Spleen (tissue), 11 donors: ENCODE results near the gene TXN. TPM values are rescaled to one million over a fixed set of nuclear protein-coding genes. Genes with fewer than 3 reads are reported as not detected.

ENCODE experiments used
- DNase-seq: peaks from one replicate; pipeline ENCODE4 v3.0.0-alpha.2; 2020
- H3K27ac ChIP-seq, 8 donors: fragments of 200-600 bp; sonication (generic) in 7 of 8; 1 replicate in 4 of 8; 2 replicates in 4 of 8; pipeline versions ENCODE4 v1.5.0 to v1.8.0; 2016 to 2021; ENCODE audit warnings: inconsistent platforms in 4 of 8, mild to moderate bottlenecking in 4 of 8, moderate library complexity in 1 of 8
- H3K27me3 ChIP-seq, 7 donors: fragments of 200-600 bp; sonication (generic) in 6 of 7; replicated peaks in 1 of 7; 1 replicate in 4 of 7; 2 replicates in 3 of 7; pipeline versions ENCODE4 v1.5.0 to v1.8.0; 2016 to 2021; ENCODE audit warnings: inconsistent platforms in 3 of 7, mild to moderate bottlenecking in 1 of 7
- H3K36me3 ChIP-seq, 6 donors: fragments of 200-600 bp; sonication (generic) in 5 of 6; 1 replicate in 4 of 6; 2 replicates in 2 of 6; pipeline versions ENCODE4 v1.5.0 to v1.8.0; 2016 to 2021; ENCODE audit warnings: inconsistent platforms in 2 of 6
- H3K4me1 ChIP-seq, 6 donors: fragments of 200-600 bp; sonication (generic) in 5 of 6; 1 replicate in 3 of 6; 2 replicates in 3 of 6; pipeline versions ENCODE4 v1.5.0 to v1.8.0; 2016 to 2021; ENCODE audit warnings: inconsistent platforms in 3 of 6
- H3K4me3 ChIP-seq, 8 donors: fragments of 200-600 bp; sonication (generic) in 7 of 8; 1 replicate in 4 of 8; 2 replicates in 4 of 8; pipeline versions ENCODE4 v1.5.0 to v1.8.0; 2016 to 2021; ENCODE audit warnings: inconsistent platforms in 4 of 8, mild to moderate bottlenecking in 4 of 8, moderate library complexity in 2 of 8
- H3K9me3 ChIP-seq, 8 donors: fragments of 200-600 bp; sonication (generic) in 7 of 8; 1 replicate in 4 of 8; 2 replicates in 4 of 8; pipeline versions ENCODE4 v1.5.0 to v1.8.0; 2016 to 2021; ENCODE audit warnings: inconsistent platforms in 4 of 8
- CTCF ChIP-seq, 11 experiments: fragments of 200-600 bp in 7 of 11; fragments of 450-650 bp in 4 of 11; sonication (generic) in 4 of 11; IDR thresholded peaks in 8 of 11; conservative IDR thresholded peaks in 3 of 11; 1 replicate in 7 of 11; 2 replicates in 4 of 11; pipeline versions ENCODE4 v1.4.0 to v1.8.0; 2016 to 2021; ENCODE audit warnings: antibody characterized with exemption in 11 of 11, inconsistent platforms in 4 of 11, mild to moderate bottlenecking in 1 of 11
- POLR2A ChIP-seq, 3 donors: fragments of 450-650 bp; IDR thresholded peaks; one replicate each; pipeline ENCODE4 v1.5.1; 2017; ENCODE audit warnings: antibody characterized with exemption in 3 of 3, mild to moderate bottlenecking in 1 of 3
- POLR2AphosphoS5 ChIP-seq, 3 donors: sonication (generic); formaldehyde crosslinking; IDR thresholded peaks; one replicate each; pipeline ENCODE4 v1.5.1; 2017; ENCODE audit warnings: antibody characterized with exemption in 3 of 3
- WGBS, 5 donors: extraction: QIAGEN DNeasy Blood & Tissue Kit in 3 of 5; methylation state at CpG; one replicate each; pipeline versions ENCODE4 v1.1.5 to v1.1.7; 2013 to 2018; 5-methylcytosine and 5-hydroxymethylcytosine counted together
- intact Hi-C: fragments of 100-400 bp; cut with DNase I; formaldehyde crosslinking; loops from one replicate; pipeline ENCODE4 v1.15.0; 2023; ENCODE audit warnings: low total_unique reads
- polyA plus RNA-seq, 3 donors: library from polyadenylated mRNA; stranded (reverse); fragments of 200-250 nt; gene quantifications; one replicate each; pipeline ENCODE4 v1.2.1, GENCODE V29; 2013
- total RNA-seq, 7 donors: library from RNA; depleted of rRNA in 3 of 7; stranded (reverse); fragments of >200 nt in 3 of 7; fragmentation: NEBNext Ultra II Directional in 4 of 7; extraction: Animal tissue kit (Norgen Biotek cat#: 25700) in 4 of 7; gene quantifications; one replicate each; pipeline versions ENCODE4 v1.1.0 to v1.2.1, GENCODE V29; 2016 to 2021
- donor health status: healthy with polysubstance abuse.
- donor health status: DM: no; HTN: no; CAD: no; lungs with moderate emphysema.
- donor health status: DM: no; HTN: no; CAD: no.
- donor health status: Bipolar disorder and iron deficiency.
- donor health status: healthy.
- donor health status: DM: no; HTN: no; CAD: no.
- donor health status: DM: yes; HTN: yes; CAD: no.

Gene TXN
- total and polyA plus RNA-seq, 10 donors = 74.4 to 196 (median 106) TPM

DNA sequence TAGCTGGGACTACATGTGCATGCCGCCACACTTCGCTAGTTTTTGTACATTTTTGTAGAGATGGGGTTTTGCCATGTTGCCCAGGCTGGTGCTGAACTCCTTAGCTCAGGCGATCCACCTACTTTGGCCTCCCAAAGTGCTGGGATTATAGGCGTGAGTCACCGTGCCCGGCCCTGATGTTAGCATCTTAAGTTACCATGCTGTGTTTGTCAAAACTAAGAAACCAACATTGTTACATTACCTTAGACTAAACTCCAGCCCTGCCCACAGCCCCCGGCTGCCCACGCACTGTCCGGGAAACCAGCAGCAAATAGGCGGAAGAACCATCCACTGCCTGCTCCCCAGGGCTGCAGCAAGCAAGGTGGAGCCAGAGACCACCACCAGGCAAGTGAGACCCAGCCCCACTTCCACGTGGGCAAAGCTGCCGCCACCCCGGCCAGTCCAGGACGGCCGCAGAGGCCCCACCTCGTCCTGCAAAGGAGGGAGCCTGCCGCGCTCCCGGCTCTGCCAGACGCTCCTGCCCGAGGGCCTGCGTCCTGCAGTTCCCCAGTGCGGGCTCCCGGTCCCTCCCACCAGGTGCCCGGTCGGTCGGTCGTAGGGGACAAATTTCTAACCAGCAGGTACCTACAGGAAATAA lies 35.7 kb upstream of the TXN start:
- no peak for TF ChIP-seq POLR2AphosphoS5 (IDR thresholded peaks at IDR 0.05)
- no peak for TF ChIP-seq CTCF (IDR thresholded peaks at IDR 0.05 in 8 of 11, conservative IDR thresholded peaks at IDR 0.05 in 3 of 11)
- TF ChIP-seq POLR2A (IDR thresholded peaks at IDR 0.05) = no peak
- intact Hi-C loops = no loop called here

GRCh38 chr9:110290001-110290400 lies 33.7 kb upstream of the TXN start:
- intact Hi-C loops = no loop called here
- no peaks in the 10 kb centered on the region for H3K27me3 ChIP-seq
- WGBS, 5 donors = 77 to 94% (median 83%) methylated on average over 1 of the region's 1 CpG
- H3K9me3 ChIP-seq = no peaks in the 10 kb centered on the region
- H3K36me3 ChIP-seq = no peaks in the 10 kb centered on the region
- no peaks in the 10 kb centered on the region for H3K4me1 ChIP-seq
- no peak for DNase-seq
- peak overlapping the region in 3 of 8 donors; percentile 40 to 78 (median 66) for H3K27ac ChIP-seq
- TF ChIP-seq POLR2AphosphoS5 (IDR thresholded peaks at IDR 0.05) (no peak), POLR2A (IDR thresholded peaks at IDR 0.05) (no peak), CTCF (IDR thresholded peaks at IDR 0.05 in 8 of 11, conservative IDR thresholded peaks at IDR 0.05 in 3 of 11) (no peak)
- no peak overlapping the region for H3K4me3 ChIP-seq

More for the DNA sequence above, 35.7 kb upstream of the TXN start:
- H3K4me1 ChIP-seq = no peaks in the 10 kb centered on the region
- H3K9me3 ChIP-seq = no peaks in the 10 kb centered on the region
- DNase-seq = no peak
- H3K4me3 ChIP-seq = no peak overlapping the region
- no peak overlapping the region for H3K27ac ChIP-seq
- H3K36me3 ChIP-seq = no peaks in the 10 kb centered on the region
- WGBS, 5 donors = 88 to 95% (median 89%) methylated on average over 23 to 28 of the region's 28 CpGs
- H3K27me3 ChIP-seq = no peaks in the 10 kb centered on the region

DNA sequence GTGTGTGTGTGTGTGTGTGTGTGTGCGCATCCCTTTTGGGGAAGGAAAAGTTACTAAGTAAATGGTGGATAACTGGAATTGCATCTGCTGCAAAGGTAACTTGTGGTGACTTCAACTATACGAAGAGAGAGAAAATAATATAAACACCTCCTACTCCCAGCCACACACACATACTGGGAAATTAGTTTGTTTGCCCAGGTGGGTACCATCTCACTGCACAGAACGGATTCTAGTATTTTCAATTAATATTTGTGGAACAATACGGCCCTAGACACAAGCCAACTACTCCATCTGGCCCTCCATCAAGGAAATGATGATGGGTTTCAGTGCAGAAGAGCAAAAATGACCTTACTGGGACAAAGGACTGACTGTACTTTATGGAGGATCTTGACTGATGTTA lies 32.2 kb upstream of the TXN start:
- Histone ChIP-seq H3K4me3 (no peak overlapping the region), H3K36me3 (no peaks in the 10 kb centered on the region), H3K27me3 (peaks cover 0 to under 1% (median 0%) of the 10 kb centered on the region in 7 donors), H3K27ac (peak overlapping the region in 3 of 8 donors; percentile 15 to 78 (median 66)), H3K9me3 (no peaks in the 10 kb centered on the region), H3K4me1 (no peaks in the 10 kb centered on the region)
- no peak for TF ChIP-seq CTCF (IDR thresholded peaks at IDR 0.05 in 8 of 11, conservative IDR thresholded peaks at IDR 0.05 in 3 of 11)
- TF ChIP-seq POLR2A (IDR thresholded peaks at IDR 0.05) = no peak
- TF ChIP-seq POLR2AphosphoS5 (IDR thresholded peaks at IDR 0.05) = no peak
- intact Hi-C loops = no loop called here
- WGBS, 5 donors = 75 to 91% (median 81%) methylated on average over 4 of the region's 4 CpGs
- DNase-seq = no peak

DNA sequence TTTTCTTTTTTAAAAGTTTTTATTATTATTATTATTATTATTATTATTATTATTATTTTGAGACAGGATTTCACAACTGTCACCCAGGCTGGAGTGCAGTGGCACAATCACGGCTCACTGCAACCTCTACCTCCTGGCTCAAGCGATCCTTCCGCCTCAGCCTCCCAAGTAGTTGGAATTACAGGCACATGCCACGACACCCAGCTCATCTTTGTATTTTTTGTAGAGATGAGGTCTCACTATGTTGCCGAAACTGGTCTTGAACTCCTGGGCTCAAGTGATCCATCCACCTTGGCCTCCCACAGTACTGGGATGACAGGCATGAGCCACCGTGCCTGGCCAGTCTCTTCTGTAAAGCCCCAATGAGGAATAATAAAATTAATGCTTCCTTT lies 31.0 kb upstream of the TXN start:
- intact Hi-C loops = no loop called here
- TF ChIP-seq POLR2AphosphoS5 (IDR thresholded peaks at IDR 0.05) = no peak
- no peak for TF ChIP-seq CTCF (IDR thresholded peaks at IDR 0.05 in 8 of 11, conservative IDR thresholded peaks at IDR 0.05 in 3 of 11)
- TF ChIP-seq POLR2A (IDR thresholded peaks at IDR 0.05) = no peak
- no peaks in the 10 kb centered on the region for H3K9me3 ChIP-seq
- no peaks in the 10 kb centered on the region for H3K4me1 ChIP-seq
- H3K27me3 ChIP-seq = peaks cover 0 to 7% (median 0%) of the 10 kb centered on the region in 7 donors
- no peak overlapping the region for H3K4me3 ChIP-seq
- DNase-seq = no peak
- WGBS, 5 donors = 89 to 96% (median 92%) methylated on average over 6 of the region's 6 CpGs
- H3K36me3 ChIP-seq = no peaks in the 10 kb centered on the region
- H3K27ac ChIP-seq = no peak overlapping the region
